ENCODE data around the gene ARID4B.
"Not testable (repeated sequence)": the region's sequence is repeated elsewhere in the genome, so short reads cannot be mapped to it uniquely, and the experiment has no call there.

The ARID4B gene, protein sequence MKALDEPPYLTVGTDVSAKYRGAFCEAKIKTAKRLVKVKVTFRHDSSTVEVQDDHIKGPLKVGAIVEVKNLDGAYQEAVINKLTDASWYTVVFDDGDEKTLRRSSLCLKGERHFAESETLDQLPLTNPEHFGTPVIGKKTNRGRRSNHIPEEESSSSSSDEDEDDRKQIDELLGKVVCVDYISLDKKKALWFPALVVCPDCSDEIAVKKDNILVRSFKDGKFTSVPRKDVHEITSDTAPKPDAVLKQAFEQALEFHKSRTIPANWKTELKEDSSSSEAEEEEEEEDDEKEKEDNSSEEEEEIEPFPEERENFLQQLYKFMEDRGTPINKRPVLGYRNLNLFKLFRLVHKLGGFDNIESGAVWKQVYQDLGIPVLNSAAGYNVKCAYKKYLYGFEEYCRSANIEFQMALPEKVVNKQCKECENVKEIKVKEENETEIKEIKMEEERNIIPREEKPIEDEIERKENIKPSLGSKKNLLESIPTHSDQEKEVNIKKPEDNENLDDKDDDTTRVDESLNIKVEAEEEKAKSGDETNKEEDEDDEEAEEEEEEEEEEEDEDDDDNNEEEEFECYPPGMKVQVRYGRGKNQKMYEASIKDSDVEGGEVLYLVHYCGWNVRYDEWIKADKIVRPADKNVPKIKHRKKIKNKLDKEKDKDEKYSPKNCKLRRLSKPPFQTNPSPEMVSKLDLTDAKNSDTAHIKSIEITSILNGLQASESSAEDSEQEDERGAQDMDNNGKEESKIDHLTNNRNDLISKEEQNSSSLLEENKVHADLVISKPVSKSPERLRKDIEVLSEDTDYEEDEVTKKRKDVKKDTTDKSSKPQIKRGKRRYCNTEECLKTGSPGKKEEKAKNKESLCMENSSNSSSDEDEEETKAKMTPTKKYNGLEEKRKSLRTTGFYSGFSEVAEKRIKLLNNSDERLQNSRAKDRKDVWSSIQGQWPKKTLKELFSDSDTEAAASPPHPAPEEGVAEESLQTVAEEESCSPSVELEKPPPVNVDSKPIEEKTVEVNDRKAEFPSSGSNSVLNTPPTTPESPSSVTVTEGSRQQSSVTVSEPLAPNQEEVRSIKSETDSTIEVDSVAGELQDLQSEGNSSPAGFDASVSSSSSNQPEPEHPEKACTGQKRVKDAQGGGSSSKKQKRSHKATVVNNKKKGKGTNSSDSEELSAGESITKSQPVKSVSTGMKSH (N-terminal part only)

DNA sequence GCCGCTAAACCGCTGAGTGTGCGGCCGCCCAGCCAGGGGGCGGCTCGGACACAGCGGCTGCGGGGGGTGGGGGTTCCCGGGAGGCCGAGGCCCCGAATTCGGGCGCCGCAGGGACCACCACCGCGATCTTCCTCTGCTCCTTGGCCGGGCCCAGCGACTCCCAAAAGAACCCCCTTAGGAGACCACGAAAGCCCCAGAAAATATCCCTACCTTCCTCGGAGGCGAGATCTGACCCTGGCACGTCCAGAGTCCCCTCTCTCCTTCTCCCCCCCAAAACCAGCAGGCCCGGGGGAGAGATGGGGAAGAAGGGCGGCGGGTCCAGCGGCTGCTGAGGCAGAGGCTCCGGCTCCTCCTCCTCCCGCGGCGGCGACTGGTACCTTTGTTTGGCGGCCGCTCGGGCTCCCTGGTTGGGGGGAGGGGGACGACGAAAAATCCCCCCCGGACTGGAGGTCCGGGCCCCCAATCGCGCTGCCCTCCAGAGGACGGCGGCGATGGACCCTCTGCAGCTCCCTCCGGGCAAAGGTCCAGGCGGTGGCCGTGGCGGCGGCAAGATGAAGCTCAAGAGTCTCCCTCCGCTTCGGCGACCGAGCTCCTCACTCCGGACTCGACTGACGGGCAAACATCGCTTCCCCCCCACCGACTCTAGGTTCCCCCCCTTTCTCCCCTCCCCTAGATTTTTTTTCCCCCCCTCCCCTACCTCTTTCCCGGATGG, at the start of gene ARID4B:
TSS of gene ARID4B (minus strand) at position 621 of the 712 bp plus-strand sequence. CDS start 1,260 bp downstream, outside the sequence.
- DNase-seq (ENCODE audit: low spot score), result no peak

DNA sequence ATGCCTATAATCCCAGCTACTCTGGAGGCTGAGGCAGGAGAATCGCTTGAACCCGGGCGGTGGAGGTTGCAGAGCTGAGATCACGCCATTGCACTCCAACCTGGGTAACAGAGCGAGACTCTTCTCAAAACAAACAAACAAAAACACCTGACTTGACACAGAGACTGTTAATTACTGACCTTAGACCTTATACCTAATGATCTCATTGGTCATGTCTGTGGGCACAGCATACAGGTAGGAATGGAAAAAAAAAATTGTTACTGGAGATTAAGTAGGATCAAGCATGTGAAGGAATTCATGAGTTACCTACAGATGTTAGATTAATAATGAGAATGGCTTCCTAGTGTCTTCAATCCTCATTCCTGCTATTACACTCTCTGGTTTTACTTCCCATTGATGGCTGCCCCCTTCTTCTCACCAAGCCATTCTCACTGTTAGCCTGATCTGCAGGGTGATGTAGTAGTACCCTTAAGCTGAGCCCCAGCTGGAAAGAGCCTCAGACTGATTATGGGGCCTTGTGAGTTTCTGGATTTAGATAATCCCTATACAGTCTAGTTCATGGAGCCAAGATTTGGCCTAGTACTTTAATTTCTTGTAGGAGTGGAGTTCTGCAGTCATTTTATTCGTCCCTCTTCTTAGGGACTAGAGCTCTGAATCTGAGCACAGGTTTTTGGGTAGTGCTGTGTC, 48.1 kb upstream of the ARID4B start:
- no peak for DNase-seq (ENCODE audit: low spot score)

DNA sequence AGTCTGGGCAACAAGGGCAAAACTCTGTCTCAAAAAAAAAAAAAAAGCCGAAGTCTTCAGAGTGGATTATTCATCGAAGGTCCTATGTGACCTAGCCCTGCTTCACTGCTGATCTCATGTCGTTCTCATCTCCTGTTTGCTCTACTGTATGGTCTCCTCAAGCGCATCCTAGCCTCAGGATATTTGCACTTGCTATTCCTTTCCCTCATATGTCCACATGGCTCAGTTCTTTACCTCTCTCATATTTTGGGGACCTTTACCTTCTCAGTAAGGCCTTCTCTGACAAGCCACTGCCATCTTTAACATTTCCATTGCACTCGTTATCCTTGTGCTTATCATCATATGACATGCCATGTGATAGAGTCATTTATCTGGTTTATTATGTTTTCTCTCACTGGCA, 41.8 kb upstream of the ARID4B start:
- no peak for DNase-seq (ENCODE audit: low spot score)

- no peak for DNase-seq (ENCODE audit: low spot score)
Observed at GRCh38 chr1:235368428-235368827, 40.4 kb upstream of the ARID4B start.

DNA sequence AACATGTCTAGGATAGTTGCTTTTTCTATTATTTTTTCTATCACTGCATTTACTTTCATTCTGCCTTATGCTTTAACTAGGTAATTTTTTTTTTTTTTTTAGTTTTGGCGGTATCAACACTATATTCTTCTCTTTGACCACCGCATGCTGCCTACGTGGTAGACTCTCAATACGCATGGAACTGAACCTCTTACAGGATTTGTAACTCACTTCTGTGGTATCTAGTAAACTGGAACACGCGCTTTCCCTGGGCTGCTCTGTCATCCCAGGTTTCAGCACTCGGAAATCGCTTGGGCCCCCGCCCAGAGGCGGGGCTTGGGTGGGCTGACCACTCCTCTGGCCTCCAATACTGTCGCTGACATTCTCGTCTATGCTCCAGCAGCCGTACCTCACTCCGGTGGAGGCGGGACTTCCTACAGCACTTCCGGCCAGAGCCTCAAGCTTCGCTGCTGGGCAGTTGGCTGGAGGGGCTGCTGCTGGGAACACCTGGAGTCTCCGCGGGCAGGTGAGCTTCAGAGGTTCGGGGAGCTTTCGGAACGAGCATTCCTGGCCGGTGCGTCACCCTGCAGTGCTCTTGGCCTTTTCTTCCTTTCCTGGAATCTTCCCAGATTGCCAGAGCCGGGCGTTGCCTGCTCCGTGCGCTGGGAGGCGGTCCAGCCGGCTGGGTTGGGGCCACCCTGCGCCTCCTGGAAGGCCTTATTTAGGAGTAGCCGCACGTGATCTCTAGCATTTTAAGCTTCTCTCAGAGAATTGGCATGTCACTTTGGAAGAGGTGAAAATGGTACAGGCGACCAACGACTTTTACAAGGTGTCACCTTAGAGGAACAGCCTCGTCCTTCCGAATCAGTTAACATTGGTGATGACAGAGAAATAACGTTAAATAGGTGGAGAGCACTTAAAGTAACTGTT, 39.3 kb upstream of the ARID4B start, which contains the start of gene TBCE:
TSS of gene TBCE (plus strand) at position 428 of the 909 bp plus-strand sequence. CDS start 12,623 bp downstream, outside the sequence.
- DNase-seq (ENCODE audit: low spot score), result peak; percentile 93

DNA sequence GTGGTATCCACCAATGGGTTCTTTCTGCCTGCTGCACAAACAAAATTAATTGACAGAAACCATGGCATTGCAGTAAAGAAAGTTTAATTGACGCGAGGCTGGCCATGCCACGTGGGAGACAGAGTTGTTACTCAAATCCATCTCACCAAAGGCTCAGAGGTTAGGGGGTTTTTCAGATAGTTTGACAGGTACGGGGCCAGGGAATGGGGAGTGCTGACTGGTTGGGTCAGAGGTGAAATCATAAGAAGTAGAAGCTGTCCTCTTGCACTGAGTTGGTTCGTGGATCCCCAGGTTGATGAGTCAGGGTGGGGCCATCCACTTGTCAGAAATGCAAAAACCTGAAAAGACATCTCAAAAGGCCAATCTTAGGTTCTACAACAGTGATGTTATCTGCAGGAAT, 38.3 kb upstream of the ARID4B start:
- no peak for DNase-seq (ENCODE audit: low spot score)

GRCh38 chr1:235364189-235364588, 36.2 kb upstream of the ARID4B start:
- not testable (repeated sequence) for DNase-seq (ENCODE audit: low spot score)

GRCh38 chr1:235358899-235359298, 30.9 kb upstream of the ARID4B start:
- DNase-seq (ENCODE audit: low spot score), result no peak

DNA sequence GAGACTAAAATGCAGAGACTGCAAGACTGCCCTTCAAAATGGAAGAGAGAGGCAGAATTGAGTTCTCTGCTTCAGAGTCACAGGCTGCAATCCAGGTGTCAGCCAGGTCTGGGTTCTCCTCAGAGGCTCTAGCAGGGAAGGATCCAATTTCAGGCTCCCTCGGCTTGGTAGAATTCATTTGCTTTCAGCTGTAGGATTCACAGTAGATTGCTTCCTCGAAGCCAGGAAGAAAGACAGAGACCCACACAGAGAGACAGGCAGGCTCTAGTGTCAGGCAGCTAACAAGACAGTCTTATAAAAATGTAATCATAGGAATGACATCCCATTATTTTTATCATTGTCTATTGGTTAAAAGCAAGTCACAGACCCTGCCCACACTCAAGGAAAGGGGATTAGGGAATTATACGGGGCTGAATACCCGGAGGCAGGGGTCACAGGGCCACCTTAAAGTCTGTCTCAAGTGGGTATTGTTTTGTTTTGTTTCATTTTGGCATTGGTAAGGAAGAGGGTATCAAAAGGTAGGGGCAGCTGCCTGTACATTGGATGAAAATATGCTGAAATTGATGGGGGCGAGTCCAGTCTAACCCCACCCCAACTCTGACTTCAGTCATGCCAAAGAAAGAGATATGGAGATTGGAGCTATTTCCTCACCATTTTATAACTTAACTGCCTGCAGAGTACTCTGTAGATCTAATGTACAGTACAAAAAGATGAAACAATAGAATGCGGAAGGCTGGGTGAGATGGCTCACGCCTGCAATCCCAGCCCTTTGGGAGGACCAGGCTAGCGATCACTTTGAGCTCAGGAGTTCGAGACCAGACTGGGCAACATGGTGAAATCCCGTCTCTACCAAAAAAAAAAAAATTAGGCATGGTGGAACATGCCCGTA, 29.8 kb upstream of the ARID4B start:
- no peak for DNase-seq (ENCODE audit: low spot score)

DNA sequence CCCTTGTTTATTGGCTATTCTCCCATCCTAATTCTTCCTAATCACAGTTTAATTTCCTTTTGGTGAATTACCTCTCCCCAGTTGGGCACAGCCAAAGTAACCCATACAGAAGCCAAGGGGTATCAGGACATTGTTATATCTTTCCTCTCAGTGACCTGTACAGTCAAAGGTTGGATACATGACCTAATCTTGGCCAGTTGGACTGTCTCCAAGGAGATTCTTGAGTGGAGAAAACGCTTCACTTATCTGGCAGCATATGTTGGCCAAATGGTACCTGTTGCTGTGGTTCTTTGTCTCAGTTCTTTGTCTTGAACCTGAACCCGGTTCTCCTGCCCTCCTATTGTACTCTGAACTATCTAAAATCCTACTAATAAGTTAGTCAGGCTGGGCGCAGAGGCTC, 23.9 kb upstream of the ARID4B start:
- no peak for DNase-seq (ENCODE audit: low spot score)

DNA sequence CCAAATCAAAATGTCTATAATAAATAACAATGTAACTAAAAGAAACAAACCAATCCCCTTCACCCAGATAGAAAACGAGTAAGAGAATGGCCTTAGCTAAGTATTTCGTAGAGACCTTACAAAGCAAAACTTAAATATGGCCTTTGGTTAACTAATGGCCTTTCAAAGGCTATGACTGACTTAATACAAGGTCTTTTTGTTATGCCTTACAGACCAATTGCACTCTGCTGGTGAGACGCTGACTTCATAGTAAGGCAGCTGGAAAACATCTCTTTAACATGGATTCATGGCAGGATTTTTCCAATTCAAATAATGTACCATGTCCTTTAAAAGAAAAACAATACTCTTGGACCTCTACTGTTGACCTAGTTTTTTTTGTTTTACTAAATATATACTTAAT, 23.5 kb upstream of the ARID4B start:
- DNase-seq (ENCODE audit: low spot score), result no peak

DNA sequence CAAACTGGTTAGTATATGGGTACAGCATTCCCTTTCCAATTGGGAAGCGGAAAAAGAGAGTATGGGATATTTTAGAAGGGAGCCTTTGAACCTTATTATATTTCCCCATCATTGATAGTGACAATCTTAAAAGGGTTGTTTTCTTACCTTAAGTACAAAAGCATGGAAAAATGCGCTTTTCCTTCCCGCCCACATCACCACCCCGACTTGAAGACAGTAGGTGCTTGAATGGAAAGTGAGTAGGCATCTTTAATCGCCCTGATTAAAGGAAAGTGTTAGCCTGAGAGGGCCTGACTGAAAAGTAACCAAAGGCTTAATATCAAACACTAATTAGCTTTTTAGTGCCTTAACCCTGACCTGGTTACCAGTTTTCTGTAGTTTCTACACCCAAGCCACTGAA, 15.7 kb upstream of the ARID4B start:
- no peak for DNase-seq (ENCODE audit: low spot score)

DNA sequence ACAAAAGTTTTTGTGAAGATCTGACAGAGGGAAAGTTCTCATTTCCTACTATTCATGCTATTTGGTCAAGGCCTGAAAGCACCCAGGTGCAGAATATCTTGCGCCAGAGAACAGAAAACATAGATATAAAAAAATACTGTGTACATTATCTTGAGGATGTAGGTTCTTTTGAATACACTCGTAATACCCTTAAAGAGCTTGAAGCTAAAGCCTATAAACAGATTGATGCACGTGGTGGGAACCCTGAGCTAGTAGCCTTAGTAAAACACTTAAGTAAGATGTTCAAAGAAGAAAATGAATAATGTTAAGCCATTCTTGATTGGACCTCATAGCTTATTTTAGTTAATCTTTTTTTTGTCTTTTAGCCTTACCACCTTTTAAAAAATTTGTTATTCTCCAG, 14.5 kb upstream of the ARID4B start:
- DNase-seq (ENCODE audit: low spot score), result no peak

- DNase-seq (ENCODE audit: low spot score), result no peak
Observed at GRCh38 chr1:235342039-235342438, 14.1 kb upstream of the ARID4B start.

DNA sequence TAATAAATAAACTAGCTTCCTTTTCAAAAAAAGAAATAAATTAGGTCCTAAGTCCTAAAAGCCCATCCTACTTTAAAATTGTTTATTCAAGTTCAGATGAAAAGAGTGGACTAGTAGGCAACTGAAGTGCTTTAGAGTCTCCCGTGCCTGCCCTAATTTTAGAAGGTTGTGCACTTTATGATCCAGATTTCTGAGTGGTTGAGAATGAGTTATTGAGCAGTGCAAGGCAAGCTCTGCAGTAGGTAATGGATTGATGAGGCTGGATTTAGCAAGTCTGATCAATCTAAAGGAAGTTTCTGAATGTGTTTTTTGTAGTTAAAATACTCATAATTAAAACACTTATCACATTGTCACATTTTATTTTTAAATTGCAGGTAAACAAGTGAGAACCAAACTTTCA, 13.4 kb upstream of the ARID4B start:
- no peak for DNase-seq (ENCODE audit: low spot score)

DNA sequence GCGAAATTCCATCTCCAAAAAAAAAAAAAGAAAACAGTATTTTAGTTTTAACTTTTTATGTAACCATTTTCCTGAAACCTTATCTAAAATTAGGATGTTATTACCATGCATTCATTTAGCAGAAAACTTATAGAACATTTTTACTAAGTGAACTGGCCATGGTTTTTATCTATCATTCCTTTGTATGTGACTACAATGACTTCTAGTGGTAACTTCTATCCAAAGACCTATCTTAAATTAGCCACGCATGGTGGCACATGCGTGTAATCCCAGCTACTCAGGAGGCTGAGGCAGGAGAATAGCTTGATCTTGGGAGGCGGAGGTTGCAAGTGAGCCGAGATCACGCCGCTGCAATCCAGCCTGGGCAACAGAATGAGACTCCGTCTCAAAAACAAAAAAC, 11.8 kb upstream of the ARID4B start:
- DNase-seq (ENCODE audit: low spot score), result no peak

GRCh38 chr1:235336903-235337302, 8.9 kb upstream of the ARID4B start:
- no peak for DNase-seq (ENCODE audit: low spot score)

DNA sequence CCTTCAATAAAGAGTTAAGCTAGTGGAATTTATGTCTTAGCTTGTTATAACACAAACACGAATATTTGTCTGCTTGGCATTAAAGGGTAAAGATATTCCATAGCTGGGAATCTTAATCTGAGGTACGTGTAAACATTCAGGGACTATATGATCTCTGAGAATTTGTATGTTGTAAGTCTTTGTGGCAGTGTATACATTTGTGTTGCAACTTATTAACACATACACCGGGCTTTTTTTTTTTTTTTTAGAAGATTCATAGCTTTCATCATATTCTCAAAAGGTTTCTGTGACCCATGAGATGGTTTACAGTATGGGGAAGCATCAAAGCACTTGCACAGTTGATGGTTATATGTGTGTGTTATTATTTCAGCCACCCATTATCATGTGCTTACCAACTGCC, 3.4 kb upstream of the ARID4B start:
- DNase-seq (ENCODE audit: low spot score), result no peak

- no peak for DNase-seq (ENCODE audit: low spot score)
Observed at GRCh38 chr1:235330918-235331285, 2.9 kb upstream of the ARID4B start.

All from putamen (tissue), 1 donor.